GM23338 (cell line): ENCODE measurements around the gene PDX1. TPM values are rescaled to one million over a fixed set of nuclear protein-coding genes. Genes with fewer than 3 reads are reported as not detected.

ENCODE experiments used
- CTCF ChIP-seq, 2 experiments: fragments of 200-600 bp in 1 of 2; sonication (generic) in 1 of 2; conservative IDR thresholded peaks; 2 replicates each; pipeline versions ENCODE4 v1.5.1 to v1.6.1; 2016 to 2017; ENCODE audit warnings: antibody characterized with exemption in 2 of 2, low read depth in 2 of 2, mild to moderate bottlenecking in 2 of 2, moderate library complexity in 1 of 2
- ETS1 ChIP-seq: IDR thresholded peaks from 2 replicates; pipeline ENCODE4 v1.6.1; 2016; ENCODE audit warnings: antibody characterized with exemption
- EZH2phosphoT487 ChIP-seq: fragments of 200-600 bp; sonication (generic); IDR thresholded peaks from one replicate; pipeline ENCODE4 v1.8.1; 2018; ENCODE audit warnings: antibody characterized with exemption; ENCODE audit not compliant: unreplicated experiment
- JUNB ChIP-seq: IDR thresholded peaks from one replicate; pipeline ENCODE4 v1.6.1; 2016; ENCODE audit warnings: antibody characterized with exemption; ENCODE audit not compliant: unreplicated experiment
- NANOG ChIP-seq: IDR thresholded peaks from 2 replicates; pipeline ENCODE4 v1.6.1; 2016; ENCODE audit warnings: antibody characterized with exemption, borderline replicate concordance
- ZNF462 ChIP-seq: fragments of 250-450 bp; sonication (Bioruptor Pico); IDR thresholded peaks from 2 replicates; pipeline ENCODE4 v1.5.0; 2020; ENCODE audit warnings: mild to moderate bottlenecking, moderate library complexity
- polyA plus RNA-seq: library from polyadenylated mRNA; unstranded; fragments of >200 nt; fragmentation: Nextera tagmentation; extraction: Ambion mirVana; gene quantifications from 2 replicates; pipeline ENCODE4 v1.2.1, GENCODE V29; 2016
- total RNA-seq: library from RNA; depleted of rRNA; stranded (reverse); fragments of >200 nt; shearing (Covaris generic); gene quantifications from 2 replicates; pipeline ENCODE4 v1.2.3, GENCODE V29; 2014

Gene PDX1
- total and polyA plus RNA-seq, 2 experiments from 2014 or later: not detected

GRCh38 chr13:27968316-27969081 lies 48.7 kb downstream of the PDX1 start (continued):
- TF ChIP-seq ZNF462 (CRISPR knock-in tag): no peak
- no peak for TF ChIP-seq JUNB
- TF ChIP-seq EZH2phosphoT487: peak; percentile 73
- TF ChIP-seq NANOG: no peak
- TF ChIP-seq CTCF (conservative IDR thresholded peaks at IDR 0.05; ENCODE audit: low read depth in 2 of 2): peak in 1 of 2 experiments; percentile 17; a peak in 1 of 4 replicates
- TF ChIP-seq ETS1: no peak
